Measurements from ENCODE around the gene OR4F17. TPM values are rescaled to one million over a fixed set of nuclear protein-coding genes. Genes with fewer than 3 reads are reported as not detected.
"Not testable (repeated sequence)": the region's sequence is repeated elsewhere in the genome, so short reads cannot be mapped to it uniquely, and the experiment has no call there.

The OR4F17 gene, protein sequence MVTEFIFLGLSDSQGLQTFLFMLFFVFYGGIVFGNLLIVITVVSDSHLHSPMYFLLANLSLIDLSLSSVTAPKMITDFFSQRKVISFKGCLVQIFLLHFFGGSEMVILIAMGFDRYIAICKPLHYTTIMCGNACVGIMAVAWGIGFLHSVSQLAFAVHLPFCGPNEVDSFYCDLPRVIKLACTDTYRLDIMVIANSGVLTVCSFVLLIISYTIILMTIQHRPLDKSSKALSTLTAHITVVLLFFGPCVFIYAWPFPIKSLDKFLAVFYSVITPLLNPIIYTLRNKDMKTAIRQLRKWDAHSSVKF
- total RNA-seq, result not detected
- polyA plus RNA-seq (ENCODE audit: insufficient read length in 6 of 6), result not detected
- long read RNA-seq, donor 1, result 0 reads
- long read RNA-seq, donor 2, result 0 reads
- long read RNA-seq, donor 3, result 0 reads
- long read RNA-seq, donor 4, result 0 reads
- long read RNA-seq, donor 5, result 0 reads
- long read RNA-seq, donor 6, result 0 reads
- long read RNA-seq, donor 7, result 0 reads
- long read RNA-seq, donor 8, result 0 reads
- long read RNA-seq, donor 9, result 0 reads
- long read RNA-seq, donor 10, result 0 reads
- long read RNA-seq, donor 11, result 0 reads
- long read RNA-seq, donor 12, result 0 reads

GRCh38 chr19:106804-107203 lies at the start of gene OR4F17:
Gene OR4F17, plus strand, starts transcription at chr19:107104. Its CDS starts 3,575 bp downstream, at chr19:110679.
- H3K9me3 ChIP-seq; intact Hi-C loops (cut with DNase I); H3K4me3 ChIP-seq; H3K27ac ChIP-seq; H3K4me1 ChIP-seq; H3K27me3 ChIP-seq; DNase-seq; H3K36me3 ChIP-seq; ATAC-seq: not testable (repeated sequence)

DNA sequence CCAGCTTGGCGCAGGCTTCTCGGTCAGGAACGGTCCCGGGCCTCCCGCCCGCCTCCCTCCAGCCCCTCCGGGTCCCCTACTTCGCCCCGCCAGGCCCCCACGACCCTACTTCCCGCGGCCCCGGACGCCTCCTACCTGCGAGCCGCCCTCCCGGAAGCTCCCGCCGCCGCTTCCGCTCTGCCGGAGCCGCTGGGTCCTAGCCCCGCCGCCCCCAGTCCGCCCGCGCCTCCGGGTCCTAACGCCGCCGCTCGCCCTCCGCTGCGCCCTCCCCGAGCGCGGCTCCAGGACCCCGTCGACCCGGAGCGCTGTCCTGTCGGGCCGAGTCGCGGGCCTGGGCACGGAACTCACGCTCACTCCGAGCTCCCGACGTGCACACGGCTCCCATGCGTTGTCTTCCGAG lies 36.1 kb upstream of the OR4F17 start:
- H3K27ac ChIP-seq; intact Hi-C loops (cut with DNase I); H3K9me3 ChIP-seq; H3K27me3 ChIP-seq; H3K4me1 ChIP-seq; ATAC-seq; H3K36me3 ChIP-seq; H3K4me3 ChIP-seq: not testable (repeated sequence)
- peak in 1 of 4 donors; percentile 82 for DNase-seq

DNA sequence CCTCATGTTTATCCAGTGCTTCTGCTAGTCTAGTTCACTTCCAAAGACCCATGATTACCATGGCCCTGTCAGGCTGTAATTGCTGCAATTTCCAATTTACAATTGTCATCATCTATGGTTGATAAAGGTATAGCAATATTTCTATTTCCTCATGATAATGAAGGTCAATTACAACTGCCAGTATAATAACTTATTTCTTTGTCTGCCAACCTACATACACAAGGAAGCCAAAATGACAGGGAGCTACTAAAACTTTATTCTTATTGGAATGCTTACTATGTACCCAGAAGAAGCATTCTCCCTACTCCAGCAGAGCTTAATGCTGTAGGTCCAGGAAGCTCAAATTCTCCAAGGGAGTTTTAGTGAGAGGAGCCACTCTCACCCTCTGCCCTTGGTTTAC lies 24.0 kb upstream of the OR4F17 start:
- H3K4me3 ChIP-seq; intact Hi-C loops (cut with DNase I): not testable (repeated sequence)

DNA sequence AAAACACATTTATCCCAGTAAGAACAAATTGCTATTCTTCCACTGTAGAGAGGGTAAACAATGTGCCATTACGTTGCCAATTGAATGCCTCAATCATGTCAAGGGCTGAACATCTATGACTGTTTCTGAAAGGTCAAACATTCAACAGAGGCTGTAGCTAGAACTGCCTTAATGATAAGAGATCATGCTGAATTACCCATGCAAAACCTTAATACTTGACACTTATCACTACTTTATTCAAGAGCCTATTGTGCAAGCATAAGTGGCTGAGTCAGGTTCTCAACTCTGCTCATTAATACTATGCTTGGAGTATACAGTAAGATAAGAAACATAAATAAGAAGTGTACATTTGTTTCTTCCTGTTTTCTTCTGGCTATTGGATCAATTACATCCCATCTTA lies 23.3 kb upstream of the OR4F17 start:
- ATAC-seq, result peak; percentile 97
- H3K9me3 ChIP-seq; intact Hi-C loops (cut with DNase I); DNase-seq; H3K4me3 ChIP-seq; H3K4me1 ChIP-seq; H3K27ac ChIP-seq; H3K27me3 ChIP-seq; H3K36me3 ChIP-seq: not testable (repeated sequence)

More for the DNA sequence above, 24.0 kb upstream of the OR4F17 start:
- H3K9me3 ChIP-seq, H3K27ac ChIP-seq, H3K36me3 ChIP-seq, H3K27me3 ChIP-seq, H3K4me1 ChIP-seq, DNase-seq: not testable (repeated sequence)
- peak; percentile 42 for ATAC-seq

- H3K9me3 ChIP-seq; intact Hi-C loops (cut with DNase I); ATAC-seq: not testable (repeated sequence)
These were observed 16.2 kb upstream of the OR4F17 start for GRCh38 chr19:90678-91077.

DNA sequence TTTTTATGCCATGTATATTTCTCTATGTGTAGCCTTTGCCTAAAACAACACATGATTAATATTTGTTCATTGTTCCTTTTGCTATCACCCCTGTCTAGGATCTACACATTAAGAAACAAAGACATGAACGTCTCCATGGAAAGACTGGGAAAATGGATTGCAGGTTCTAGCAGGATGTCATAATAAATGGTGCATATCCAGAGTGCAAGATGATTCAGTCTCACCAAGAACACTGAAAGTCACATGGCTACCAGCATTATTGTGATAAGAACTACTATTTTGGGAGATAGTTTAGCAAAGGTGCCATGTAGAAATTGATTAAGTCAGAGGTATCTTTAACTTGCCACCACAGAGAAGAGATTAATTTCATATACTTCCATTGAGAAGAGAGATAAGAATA lies 12.1 kb upstream of the OR4F17 start:
- H3K27ac ChIP-seq; DNase-seq; intact Hi-C loops (cut with DNase I); H3K27me3 ChIP-seq; H3K36me3 ChIP-seq; H3K9me3 ChIP-seq; H3K4me1 ChIP-seq; H3K4me3 ChIP-seq; ATAC-seq: not testable (repeated sequence)

More at GRCh38 chr19:90678-91077, 16.2 kb upstream of the OR4F17 start:
- not testable (repeated sequence) for H3K4me3 ChIP-seq, DNase-seq, H3K4me1 ChIP-seq, H3K27ac ChIP-seq, H3K27me3 ChIP-seq, H3K36me3 ChIP-seq

GRCh38 chr19:97647-98046 lies 9.3 kb upstream of the OR4F17 start:
- H3K27ac ChIP-seq; H3K36me3 ChIP-seq; H3K4me1 ChIP-seq; H3K9me3 ChIP-seq; ATAC-seq; H3K4me3 ChIP-seq; H3K27me3 ChIP-seq; intact Hi-C loops (cut with DNase I); DNase-seq: not testable (repeated sequence)

- peak; percentile 100 for ATAC-seq
- H3K4me1 ChIP-seq; DNase-seq; intact Hi-C loops (cut with DNase I); H3K27me3 ChIP-seq; H3K4me3 ChIP-seq; H3K9me3 ChIP-seq; H3K27ac ChIP-seq; H3K36me3 ChIP-seq: not testable (repeated sequence)
These were observed 13.7 kb downstream of the OR4F17 start for GRCh38 chr19:120443-121140.

Other genes starting within 250 kb of the OR4F17 start
- 10 to 100 TPM in 1 of 2 donors, 1 to 10 TPM in 1; 3.2 to 13.8 TPM for gene PLPP2, start 184.3 kb downstream of the OR4F17 start, total RNA-seq
- 1 to 10 TPM; 3.4 to 7.3 (median 5.2) TPM for gene PLPP2, start 184.3 kb downstream of the OR4F17 start, polyA plus RNA-seq (ENCODE audit: insufficient read length in 6 of 6)
- 10 to 100 TPM; 24.8 to 41.6 TPM for gene MIER2, start 237.7 kb downstream of the OR4F17 start, total RNA-seq
- 10 to 100 TPM; 20.3 to 32.6 (median 26.8) TPM for gene MIER2, start 237.7 kb downstream of the OR4F17 start, polyA plus RNA-seq (ENCODE audit: insufficient read length in 6 of 6)